Measurements from ENCODE around the gene CFAP77. TPM values are rescaled to one million over a fixed set of nuclear protein-coding genes. Genes with fewer than 3 reads are reported as not detected.

The CFAP77 gene
- total and polyA plus RNA-seq, 2 of the 8 experiments (the other 6 are each of a cell fraction or from before 2014, with no cell fraction given): 0.63 to 0.97 TPM

DNA sequence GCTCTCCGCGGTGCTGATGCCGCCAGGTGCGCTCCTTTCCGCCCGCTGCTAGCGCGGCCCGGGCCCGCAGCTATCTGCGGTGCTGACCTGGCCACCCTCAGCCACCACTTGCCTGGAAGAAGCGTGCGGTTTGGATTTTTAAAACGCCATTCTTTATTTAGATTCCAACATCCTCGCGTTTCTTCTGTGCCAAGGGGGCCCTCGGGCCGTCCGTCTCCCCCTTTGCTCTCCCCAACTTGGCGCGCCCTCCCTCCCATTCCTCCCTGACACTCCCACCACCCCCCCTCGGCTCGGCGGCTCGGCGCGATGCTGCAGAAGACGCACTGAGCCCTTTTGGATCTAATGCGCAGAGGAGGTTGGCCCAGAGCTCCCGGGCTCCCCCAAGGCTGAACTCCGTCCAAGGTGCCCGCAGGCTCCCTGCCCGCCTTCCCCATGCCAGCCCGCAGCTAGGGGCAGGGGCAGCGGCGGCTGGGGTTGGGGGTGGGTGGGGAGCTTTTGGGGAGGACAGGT, 172.3 kb downstream of the CFAP77 start, which contains the start of gene BARHL1:
BARHL1 (plus strand) TSS at position 331 of the 510 bp plus-strand sequence. CDS start 192 bp downstream, outside the sequence.
- Histone ChIP-seq H3K18ac (ENCODE audit: extremely low read depth, low read length) (no peak within 1 kb of the TSS), H3K4me2 (ENCODE audit: insufficient read depth in 1 of 2, low read depth in 2 of 2, low read length in 2 of 2) (peak within 1 kb of the TSS; percentile 58 to 78), H3K9me3 (ENCODE audit: insufficient read depth in 2 of 2, low read depth in 1 of 2, low read length in 1 of 2) (no peaks in the 10 kb centered on the region), H3K27ac (ENCODE audit: low read depth, low read length) (no peak within 1 kb of the TSS), H3K36me3 (ENCODE audit: control insufficient read depth in 2 of 4, insufficient read depth in 4 of 4, low read length in 3 of 4) (peaks cover 0 to 4% (median 0%) of the 10 kb centered on the region in 4 experiments; a peak in 1 of 8 replicates), H4K5ac (ENCODE audit: insufficient read length, low read depth, low read length) (no peak within 1 kb of the TSS), H3K4ac (replicated peaks; ENCODE audit: insufficient read length, low read depth, low read length) (no peak within 1 kb of the TSS), H3K23me2 (ENCODE audit: low read depth, low read length) (peaks cover 4% of the 10 kb centered on the region; the same call in 1 of the 2 replicates), H3K79me2 (ENCODE audit: control insufficient read depth in 1 of 2, insufficient read depth in 2 of 2, low read length in 2 of 2) (no peaks in the 10 kb centered on the region), H2AFZ (ENCODE audit: low read length) (no peak within 1 kb of the TSS), H2BK120ac (replicated peaks; ENCODE audit: low read depth, low read length) (no peak within 1 kb of the TSS), H3K14ac (ENCODE audit: insufficient read length) (no peak within 1 kb of the TSS), H2AK5ac (ENCODE audit: low read depth, low read length) (no peak within 1 kb of the TSS), H3K9ac (replicated peaks in 1 of 4; ENCODE audit: extremely low read depth in 1 of 4, low read depth in 3 of 4, low read length in 3 of 4) (no peak within 1 kb of the TSS), H4K8ac (ENCODE audit: extremely low read depth, insufficient read depth, low read length) (no peak within 1 kb of the TSS), H3K4me3 (ENCODE audit: extremely low read depth in 1 of 4, insufficient read depth in 2 of 4, low read depth in 3 of 4, low read length in 4 of 4) (peak within 1 kb of the TSS; percentile 16 to 55 (median 28); a peak in 5 of 8 replicates), H2BK12ac (ENCODE audit: low read depth, low read length) (no peak within 1 kb of the TSS), H4K91ac (replicated peaks; ENCODE audit: insufficient read length, low read length) (no peak within 1 kb of the TSS), H3K56ac (replicated peaks; ENCODE audit: insufficient read length, low read depth, low read length) (no peak within 1 kb of the TSS), H4K20me1 (replicated peaks in 1 of 2; ENCODE audit: control insufficient read depth in 1 of 2, insufficient read depth in 2 of 2, low read length in 2 of 2) (peaks cover 8 to 27% of the 10 kb centered on the region in 2 experiments), H3K27me3 (replicated peaks in 1 of 4; ENCODE audit: control insufficient read depth in 3 of 4, extremely low read depth in 1 of 4, insufficient read depth in 3 of 4, low read length in 3 of 4) (peaks cover 93 to 100% (median 99%) of the 10 kb centered on the region in 4 experiments), H2BK15ac (ENCODE audit: low read length) (no peak within 1 kb of the TSS), H2BK20ac (ENCODE audit: low read length) (no peak within 1 kb of the TSS), H3K23ac (ENCODE audit: insufficient read length) (no peak within 1 kb of the TSS), H2BK5ac (ENCODE audit: low read depth, low read length) (no peak within 1 kb of the TSS), H3K79me1 (ENCODE audit: low read depth, low read length) (no peaks in the 10 kb centered on the region; the same call in 1 of the 2 replicates), H3K4me1 (replicated peaks in 1 of 4; ENCODE audit: control insufficient read depth in 3 of 4, insufficient read depth in 4 of 4, low read length in 3 of 4) (peaks cover 0 to 60% (median 39%) of the 10 kb centered on the region in 4 experiments; a peak in 6 of 7 replicates)
- FAIRE-seq (no peak), DNase-seq (ENCODE audit: low read depth in 1 of 2, low spot score in 2 of 2) (no peak)
- CTCF ChIA-PET (ENCODE audit: partially characterized antibody): interaction anchor here (0.6 to 1.0 kb wide), 4 partner anchors 70 to 159 kb away, joined by 3 to 4 read pairs (median 3); partner anchors contain the start of gene GTF3C4
- POLR2A ChIA-PET (ENCODE audit: partially characterized antibody): interaction anchor here (1.3 kb wide), 2 partner anchors 29 to 88 kb away, joined by 3 read pairs; partner anchors contain the start of genes DDX31 and GTF3C4
- 8% methylated on average over 22 of the region's 36 CpGs; no CpG with 5 or more reads in 1 of the 2 experiments for WGBS, 2 experiments (ENCODE audit: extremely low coverage in 1 of 2, insufficient coverage in 1 of 2, insufficient read length in 1 of 2, insufficient replicate concordance in 2 of 2, low coverage in 1 of 2, low lambda C conversion rate in 2 of 2, missing lambda C conversion rate in 1 of 2)
- TF ChIP-seq TAF1 (IDR thresholded peaks at IDR 0.05; ENCODE audit: low read depth, low read length): 0 out of 2 replicates have a peak, but pooled peaks have one; percentile 7
- TF ChIP-seq SAP30 (IDR thresholded peaks at IDR 0.05; ENCODE audit: insufficient read depth, insufficient replicate concordance, low read length): no peak
- TF ChIP-seq GABPA (IDR thresholded peaks at IDR 0.05; ENCODE audit: borderline replicate concordance, insufficient read depth, low read length): peak; percentile 83
- no peak for TF ChIP-seq RFX5 (IDR thresholded peaks at IDR 0.05; ENCODE audit: borderline replicate concordance, low read depth, low read length)
- TF ChIP-seq SUZ12 (IDR thresholded peaks at IDR 0.05; ENCODE audit: low read length): no peak
- TF ChIP-seq NANOG (IDR thresholded peaks at IDR 0.05; ENCODE audit: insufficient read depth, low read depth, low read length, poor library complexity, severe bottlenecking): no peak
- 0 out of 2 replicates have a peak, but pooled peaks have one; percentile 61 for TF ChIP-seq YY1 (IDR thresholded peaks at IDR 0.05; ENCODE audit: low read depth, low read length)
- TF ChIP-seq SIX5 (IDR thresholded peaks at IDR 0.05; ENCODE audit: low read depth, low read length): no peak
- TF ChIP-seq EGR1 (IDR thresholded peaks at IDR 0.05; ENCODE audit: borderline replicate concordance, low read depth, low read length): no peak
- peak; percentile 94 for TF ChIP-seq TAF7 (optimal IDR thresholded peaks at IDR 0.05; ENCODE audit: borderline replicate concordance, low read depth, low read length)
- TF ChIP-seq HDAC2 (IDR thresholded peaks at IDR 0.05; ENCODE audit: borderline replicate concordance in 1 of 2, low read depth in 2 of 2, low read length in 2 of 2): no peak
- no peak for TF ChIP-seq ZNF274 (IDR thresholded peaks at IDR 0.05; ENCODE audit: borderline replicate concordance, extremely low read depth, low read length)

Data from H1 (cell line).